Right lobe of liver (tissue), 4 donors: ENCODE measurements around the gene MGAT3.

ENCODE experiments used
- CTCF ChIP-seq, 4 donors: fragments of 200-600 bp in 3 of 4; fragments of 450-650 bp in 1 of 4; IDR thresholded peaks; one replicate each; pipeline versions ENCODE4 v1.5.1 to v1.8.0; 2016 to 2022; ENCODE audit warnings: antibody characterized with exemption in 4 of 4, mild to moderate bottlenecking in 2 of 4
- POLR2A ChIP-seq: fragments of 450-650 bp; IDR thresholded peaks from one replicate; pipeline ENCODE4 v1.6.1; 2017; ENCODE audit warnings: antibody characterized with exemption, mild to moderate bottlenecking
- donor health status: DM: no; HTN: no; CAD: no.
- donor health status: DM: no; HTN: no; CAD: no.
- donor health status: DM: no; HTN: yes; CAD: no.

- TF ChIP-seq POLR2A (no peak), CTCF (IDR thresholded peaks at IDR 0.05) (no peak)
Observed at GRCh38 chr22:39453765-39454378, 2.9 kb upstream of the MGAT3 start.
